CD4-positive, alpha-beta T cell treated with Interleukin-15 for 4 hours (primary cell): ENCODE measurements around the gene ELMO3.
A peak's percentile ranks its signal among the peaks of the same experiment; 100 is the strongest.

Source experiments
- DNase-seq: peaks from one replicate; pipeline ENCODE4 v3.0.0-alpha.2; 2020; ENCODE audit warnings: low spot score

The ELMO3 gene

GRCh38 chr16:67164599-67165061 is 34.3 kb upstream of the ELMO3 start, which contains the start of gene HSF4:
HSF4 (plus strand) TSS chr16:67164745; CDS start chr16:67164812, 67 bp downstream.
- no peak for DNase-seq

DNA sequence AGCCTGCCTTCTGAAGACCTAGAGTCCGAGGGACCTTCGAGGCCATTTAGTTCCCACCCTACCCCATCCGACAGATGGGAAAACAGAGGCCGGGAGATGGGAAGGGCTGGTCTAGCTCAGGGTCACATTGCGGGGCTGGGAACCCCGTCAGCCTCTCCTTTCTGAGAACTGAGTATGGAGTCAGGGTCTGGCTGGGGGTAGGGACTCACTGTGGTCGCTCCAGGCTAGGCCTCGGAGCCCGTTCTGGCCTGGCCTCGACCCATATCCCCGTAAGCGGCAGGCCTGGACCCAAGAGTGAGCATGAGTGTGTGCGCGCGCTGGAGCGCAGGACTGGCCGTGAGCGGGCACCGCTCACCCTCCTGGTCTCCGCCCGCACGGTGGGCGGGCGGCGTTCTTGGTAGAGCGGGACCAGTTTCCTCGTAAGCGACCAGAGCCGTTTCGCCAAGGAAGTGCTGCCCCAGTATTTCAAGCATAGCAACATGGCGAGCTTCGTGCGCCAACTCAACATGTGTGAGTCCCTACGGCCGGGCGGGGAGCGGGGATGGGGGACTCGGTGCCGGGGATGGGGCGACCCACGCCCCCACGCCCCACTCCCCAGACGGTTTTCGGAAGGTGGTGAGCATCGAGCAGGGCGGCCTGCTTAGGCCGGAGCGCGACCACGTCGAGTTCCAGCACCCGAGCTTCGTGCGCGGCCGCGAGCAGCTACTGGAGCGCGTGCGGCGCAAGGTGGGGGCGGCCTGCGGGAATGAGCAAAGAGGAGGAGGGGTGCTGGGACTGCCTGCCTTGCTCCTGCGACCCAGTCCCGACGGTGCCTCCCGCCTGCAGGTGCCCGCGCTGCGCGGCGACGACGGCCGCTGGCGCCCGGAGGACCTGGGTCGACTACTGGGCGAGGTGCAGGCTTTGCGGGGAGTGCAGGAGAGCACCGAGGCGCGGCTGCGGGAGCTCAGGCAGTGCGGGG is 33.5 kb upstream of the ELMO3 start:
- DNase-seq = no peak

GRCh38 chr16:67166110-67166547 is 32.8 kb upstream of the ELMO3 start:
- no peak for DNase-seq

DNA sequence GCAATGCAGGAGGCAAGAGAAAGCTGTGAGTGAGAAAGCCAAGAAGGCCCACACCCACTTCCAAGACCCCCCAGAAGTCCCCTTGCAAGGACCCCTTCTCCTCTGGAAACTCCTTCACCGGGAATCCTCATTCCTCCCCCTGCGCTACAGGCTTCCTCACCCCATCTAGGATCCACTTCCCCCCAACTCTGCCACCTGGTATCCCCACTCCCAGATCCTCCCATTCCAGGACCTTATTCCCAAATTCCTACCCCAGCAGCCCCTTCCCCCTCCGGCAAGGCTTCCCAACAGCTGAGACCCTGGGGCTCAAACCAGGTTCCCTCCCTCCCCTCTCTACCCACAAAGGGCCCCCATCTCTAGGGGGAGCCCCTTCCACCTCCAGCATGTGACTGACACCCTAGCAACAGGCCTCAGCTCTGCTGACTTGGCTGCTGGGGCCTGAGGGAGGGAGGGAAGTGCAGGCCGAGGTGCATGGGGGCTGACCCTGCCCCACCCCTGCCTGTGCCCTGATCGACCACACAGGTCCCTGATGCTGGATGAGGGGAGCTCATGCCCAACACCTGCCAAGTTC is 32.2 kb upstream of the ELMO3 start:
- no peak for DNase-seq

DNA sequence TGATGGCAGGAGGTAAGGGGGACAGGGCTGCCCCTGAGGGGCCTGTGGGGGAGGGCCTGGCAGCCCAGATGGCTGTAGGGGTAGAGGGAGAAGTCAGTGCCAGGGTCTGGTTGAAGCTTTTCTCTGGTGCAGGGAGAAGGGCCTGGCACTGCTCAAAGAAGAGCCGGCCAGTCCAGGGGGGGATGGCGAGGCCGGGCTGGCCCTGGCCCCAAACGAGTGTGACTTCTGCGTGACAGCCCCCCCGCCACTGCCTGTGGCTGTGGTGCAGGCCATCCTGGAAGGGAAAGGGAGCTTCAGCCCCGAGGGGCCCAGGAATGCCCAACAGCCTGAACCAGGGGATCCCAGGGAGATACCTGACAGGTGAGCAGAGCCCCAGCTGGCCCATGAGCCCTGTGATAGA is 31.3 kb upstream of the ELMO3 start:
- DNase-seq = no peak

GRCh38 chr16:67169011-67169451 is 29.9 kb upstream of the ELMO3 start:
- no peak for DNase-seq

DNA sequence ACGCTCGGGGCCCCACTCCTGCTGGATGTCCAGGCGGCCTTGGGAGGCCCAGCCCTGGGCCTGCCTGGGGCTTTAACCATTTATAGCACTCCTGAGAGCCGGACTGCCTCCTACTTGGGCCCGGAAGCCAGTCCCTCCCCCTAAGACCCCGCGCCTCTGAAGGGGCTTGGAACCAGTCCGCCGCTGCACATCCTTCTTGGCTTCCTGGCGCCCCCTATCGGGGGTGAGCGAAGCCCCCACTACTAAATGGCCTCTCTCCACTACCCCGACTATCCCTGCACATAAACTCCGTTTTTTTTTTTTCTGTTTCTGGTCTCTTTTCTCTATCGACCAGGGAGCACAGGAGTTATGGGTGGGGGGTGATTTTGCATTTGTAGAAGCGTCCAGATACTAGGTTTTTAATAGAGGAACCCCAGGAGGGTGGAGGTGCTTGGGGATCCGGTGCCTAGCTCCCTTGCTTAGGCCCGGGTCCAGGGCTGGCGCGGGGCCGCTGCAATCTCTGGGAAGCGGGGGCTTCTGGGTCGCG is 29.2 kb upstream of the ELMO3 start:
- peak; percentile 35 for DNase-seq

DNA sequence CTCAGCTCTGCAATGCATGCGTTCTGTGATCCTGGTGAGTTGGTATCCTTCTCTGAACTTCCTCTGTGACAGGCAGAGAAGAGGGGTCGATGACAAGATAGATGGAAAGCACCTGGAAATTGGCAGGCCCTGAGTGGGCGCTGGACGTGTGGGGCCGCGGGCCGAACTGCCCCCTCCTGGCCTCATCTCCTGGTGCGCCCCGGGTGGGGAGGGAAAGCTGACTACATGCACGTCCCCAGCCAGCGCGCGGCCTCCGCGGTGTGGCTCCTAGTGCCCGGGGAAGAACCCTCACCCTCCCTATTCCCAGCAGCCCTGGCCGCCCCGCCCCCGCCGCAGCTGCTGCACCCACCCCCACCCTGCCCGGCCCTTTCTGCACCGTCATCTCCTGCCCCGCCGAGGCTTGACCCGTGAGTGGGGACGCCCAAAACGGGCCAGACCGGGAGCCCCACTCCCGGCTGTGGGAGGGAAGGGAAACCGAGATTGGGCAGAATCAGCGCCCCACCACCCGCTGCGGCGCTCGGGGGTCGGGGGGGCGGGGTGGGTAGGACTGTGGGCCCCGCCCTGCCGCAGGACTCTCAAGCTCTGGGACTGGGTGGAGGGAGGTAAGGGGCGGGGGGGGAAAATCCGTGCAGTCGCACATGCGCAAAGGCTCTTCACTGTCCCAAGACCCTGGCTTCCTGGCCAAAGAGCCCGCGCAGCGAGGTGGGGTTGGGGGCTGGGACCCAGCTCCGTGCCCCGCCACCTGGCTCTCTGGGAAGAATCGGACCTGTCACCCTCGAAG is 28.6 kb upstream of the ELMO3 start, which contains the start of gene NOL3:
Gene NOL3 (plus strand): TSS at position 371 of the 781 bp plus-strand sequence.
- DNase-seq = no peak

DNA sequence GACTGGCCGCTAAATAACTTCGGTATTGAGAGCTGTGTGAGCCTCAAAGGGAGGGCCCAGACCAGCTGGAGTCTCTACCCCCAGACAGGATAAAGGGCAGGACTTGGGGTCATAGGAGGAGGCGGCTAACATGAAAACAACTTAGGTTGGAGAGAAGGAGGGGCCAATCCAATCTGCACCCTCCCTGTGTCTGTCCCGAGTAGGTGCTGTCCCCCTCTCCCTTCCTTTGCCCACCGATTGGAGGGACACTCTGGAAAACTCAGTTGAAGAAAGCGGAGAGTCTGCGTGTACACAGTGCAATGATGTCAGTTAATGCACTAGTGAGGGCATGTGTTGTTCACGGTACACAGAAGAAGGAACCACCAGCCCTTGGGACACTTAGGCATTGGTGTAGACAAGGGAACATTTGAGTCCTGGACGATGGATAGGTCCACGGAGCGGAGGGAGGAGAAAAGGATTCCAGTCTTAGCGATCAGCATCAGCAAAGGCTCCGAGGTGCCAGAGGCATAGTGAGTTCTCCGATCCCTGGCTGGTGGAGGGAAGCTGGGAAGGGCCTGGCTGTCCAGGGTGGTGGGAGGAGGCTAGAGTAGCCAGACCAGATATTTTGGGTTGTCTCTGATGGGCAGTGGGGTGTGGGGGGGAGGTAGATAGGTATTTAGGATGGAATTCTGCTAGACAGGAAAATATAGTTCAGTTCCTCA is 27.8 kb upstream of the ELMO3 start:
- DNase-seq = no peak

- DNase-seq = no peak
Measured at GRCh38 chr16:67173323-67173722, 25.6 kb upstream of the ELMO3 start.

GRCh38 chr16:67173808-67174705 is 24.9 kb upstream of the ELMO3 start:
- peak; percentile 69 for DNase-seq

DNA sequence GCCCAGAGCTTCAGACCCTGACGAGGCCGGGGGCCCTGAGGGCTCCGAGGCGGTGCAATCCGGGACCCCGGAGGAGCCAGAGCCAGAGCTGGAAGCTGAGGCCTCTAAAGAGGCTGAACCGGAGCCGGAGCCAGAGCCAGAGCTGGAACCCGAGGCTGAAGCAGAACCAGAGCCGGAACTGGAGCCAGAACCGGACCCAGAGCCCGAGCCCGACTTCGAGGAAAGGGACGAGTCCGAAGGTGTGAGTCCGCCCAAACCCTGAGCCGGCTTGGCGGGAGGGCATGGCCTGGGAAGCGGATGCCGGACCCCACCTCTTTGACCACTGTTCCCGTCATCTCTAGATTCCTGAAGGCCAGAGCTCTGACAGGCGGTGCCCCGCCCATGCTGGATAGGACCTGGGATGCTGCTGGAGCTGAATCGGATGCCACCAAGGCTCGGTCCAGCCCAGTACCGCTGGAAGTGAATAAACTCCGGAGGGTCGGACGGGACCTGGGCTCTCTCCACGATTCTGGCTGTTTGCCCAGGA is 24.2 kb upstream of the ELMO3 start:
- no peak for DNase-seq

- DNase-seq = no peak
Measured at GRCh38 chr16:67176662-67177061, 22.3 kb upstream of the ELMO3 start.

GRCh38 chr16:67177743-67178699 is 20.9 kb upstream of the ELMO3 start:
- peak; percentile 66 for DNase-seq

DNA sequence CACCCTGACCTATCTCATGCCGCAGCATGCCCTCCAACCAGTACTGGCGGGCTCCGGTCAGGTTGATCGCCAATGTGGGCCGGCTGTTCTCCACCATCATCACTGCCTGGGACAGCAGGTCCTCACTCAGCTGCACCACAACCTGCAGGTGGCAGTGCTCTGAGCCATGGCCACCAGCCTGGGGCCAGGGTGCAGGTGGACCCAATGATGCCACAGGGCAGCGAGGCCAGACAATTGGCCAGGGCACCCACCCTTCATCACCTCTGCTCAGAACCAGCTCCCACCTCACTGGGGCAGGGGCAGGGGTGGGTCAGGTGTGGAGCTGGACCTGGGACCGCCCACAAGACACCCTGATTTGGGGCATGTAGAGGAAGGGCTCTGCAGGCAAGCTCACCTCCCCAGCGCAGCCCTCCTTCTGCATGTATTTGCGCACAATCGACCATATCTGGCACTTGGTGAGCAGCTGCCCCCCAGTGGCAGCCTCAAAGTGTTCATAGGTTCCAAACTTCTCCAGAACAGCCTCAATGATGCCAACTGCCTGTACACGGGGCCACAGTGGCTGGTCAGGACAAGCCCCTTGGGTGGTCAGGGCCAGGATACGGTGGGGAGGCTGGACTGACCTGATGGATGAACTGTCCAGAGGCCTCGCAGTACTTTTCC is 19.4 kb upstream of the ELMO3 start:
- no peak for DNase-seq

GRCh38 chr16:67180166-67180565 is 18.8 kb upstream of the ELMO3 start:
- DNase-seq = no peak

- DNase-seq = no peak
Measured at GRCh38 chr16:67181346-67181745, 17.6 kb upstream of the ELMO3 start.

DNA sequence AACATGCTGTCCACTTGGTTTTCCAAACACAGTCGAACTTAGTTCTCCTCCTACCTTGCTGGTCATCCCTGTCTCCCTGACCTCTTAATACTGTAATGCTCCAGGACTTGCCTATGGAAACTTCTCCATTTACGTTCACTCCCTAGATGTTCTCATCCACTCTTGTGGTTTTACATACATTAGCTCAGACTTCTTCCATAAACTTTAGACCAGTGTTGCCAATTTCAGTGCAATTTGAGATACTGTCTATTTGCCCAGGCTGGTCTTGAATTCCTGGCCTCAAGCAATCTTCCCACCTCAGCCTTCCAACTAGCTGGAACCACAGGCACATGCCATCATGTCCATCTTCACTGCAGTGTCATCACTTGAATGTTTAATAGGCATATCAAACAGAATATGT is 16.6 kb upstream of the ELMO3 start:
- no peak for DNase-seq
